HG03135 (cell line): ENCODE measurements around the gene KCNG2.
"Not testable (repeated sequence)": the region's sequence is repeated elsewhere in the genome, so short reads cannot be mapped to it uniquely, and the experiment has no call there.

Experiments
- ATAC-seq: cut with Tn5 transposase; IDR thresholded peaks from one replicate; pipeline ENCODE4 v1.9.1; 2021; ENCODE audit warnings: mild to moderate bottlenecking, moderate library complexity; ENCODE audit not compliant: unreplicated experiment

Gene KCNG2

DNA sequence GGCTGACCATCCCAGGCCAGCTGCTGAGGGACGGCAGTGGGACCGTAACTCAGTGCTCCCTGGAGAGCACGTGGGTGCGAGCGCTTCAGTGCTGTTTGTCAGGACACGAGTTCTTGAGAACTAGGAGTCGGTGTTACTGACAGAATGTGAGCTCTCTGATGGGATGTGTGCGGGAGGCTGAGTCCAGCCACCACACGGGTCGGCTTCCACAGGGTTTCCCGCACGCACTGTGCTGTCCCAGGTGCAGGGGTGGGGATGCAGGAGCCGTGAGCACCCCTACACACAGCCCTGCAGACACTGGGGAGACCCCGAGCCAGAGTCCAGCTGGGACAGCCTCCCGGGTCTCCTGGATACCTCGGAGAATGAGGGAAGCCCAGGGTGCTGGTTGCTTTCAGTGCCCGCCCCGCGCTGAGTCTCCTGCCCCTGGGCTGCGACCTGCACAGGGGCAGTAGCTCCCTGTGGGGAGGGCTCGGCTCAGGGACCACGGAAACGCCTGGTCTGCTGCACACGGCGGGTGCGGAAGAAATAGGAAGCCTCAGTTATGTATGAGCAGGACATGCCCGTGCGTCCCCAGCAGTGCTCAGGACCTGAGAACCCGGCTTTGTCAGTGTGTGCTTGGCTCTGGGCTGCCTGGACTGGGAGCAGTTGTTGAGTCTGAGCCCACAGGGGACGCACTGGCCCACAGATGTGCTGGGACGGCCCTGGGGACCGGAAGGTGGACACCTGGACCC is 71.2 kb downstream of the KCNG2 start:
- ATAC-seq = no peak

DNA sequence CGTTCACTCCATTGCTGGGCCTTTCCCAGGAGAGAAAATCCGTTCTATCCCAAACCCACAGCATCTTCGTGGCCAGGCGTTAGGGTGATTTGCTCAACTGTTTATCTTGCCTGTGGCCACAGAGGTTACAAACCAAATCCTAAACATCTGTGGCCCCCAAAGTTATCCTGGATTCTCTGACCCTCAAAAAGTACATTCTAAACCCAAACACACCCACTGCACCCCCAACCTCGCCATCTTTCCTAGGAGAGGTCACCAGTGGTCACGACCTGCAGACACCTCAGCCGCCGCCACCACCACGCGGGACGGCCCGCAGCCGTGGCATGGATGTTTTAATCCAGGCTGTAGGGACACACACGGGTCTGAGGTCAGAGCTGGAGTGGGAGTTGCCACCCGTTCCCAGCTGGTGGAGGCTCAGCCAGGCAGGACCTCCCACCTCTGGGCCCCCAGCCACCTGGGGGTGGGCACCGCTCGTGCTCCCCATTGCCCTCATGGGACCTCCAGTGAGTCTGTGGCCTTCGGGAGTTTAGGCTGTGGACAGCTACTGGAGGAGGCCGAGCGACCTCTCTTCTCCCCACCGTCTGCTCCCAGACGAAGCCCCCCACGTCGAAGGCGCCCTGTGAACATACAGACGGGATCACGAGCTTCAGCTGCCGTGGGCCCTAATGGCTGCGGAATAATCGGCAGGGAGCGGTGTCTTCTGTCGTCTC is 72.0 kb downstream of the KCNG2 start:
- ATAC-seq = no peak

DNA sequence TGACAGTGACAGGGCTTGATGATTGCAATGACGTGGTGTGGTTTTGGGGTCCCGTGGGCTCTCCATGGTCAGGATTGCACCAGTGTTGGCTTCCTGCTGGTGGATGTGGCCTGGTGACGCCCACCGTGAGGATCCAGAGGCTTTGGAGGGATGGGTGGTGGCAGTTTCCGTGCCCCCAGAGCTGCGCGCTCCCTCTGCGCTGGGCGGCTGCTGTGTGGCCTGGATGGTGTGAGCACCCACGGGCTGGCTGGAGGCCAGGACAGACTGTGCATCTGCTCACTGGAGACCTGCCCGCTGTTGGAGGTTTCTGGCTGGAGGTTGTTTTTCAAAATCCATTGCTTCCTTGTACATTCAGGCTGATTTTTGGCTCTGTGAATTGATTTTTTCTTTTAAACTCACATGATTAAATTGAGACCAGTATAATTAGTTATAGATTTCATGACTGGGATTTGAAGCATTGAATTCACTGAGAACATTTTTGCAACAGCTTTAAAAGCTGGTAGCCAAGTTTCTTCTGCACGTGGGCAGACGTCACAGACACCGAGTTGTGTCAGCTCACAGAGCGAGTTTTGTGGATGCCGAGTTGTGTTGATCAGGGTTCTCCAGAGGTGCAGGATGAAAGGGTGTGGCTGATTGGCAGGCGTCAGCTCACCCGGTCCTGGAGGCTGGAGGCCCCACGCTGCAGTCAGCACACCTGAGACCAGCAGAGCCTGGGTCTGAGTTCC is 72.7 kb downstream of the KCNG2 start:
- no peak for ATAC-seq

DNA sequence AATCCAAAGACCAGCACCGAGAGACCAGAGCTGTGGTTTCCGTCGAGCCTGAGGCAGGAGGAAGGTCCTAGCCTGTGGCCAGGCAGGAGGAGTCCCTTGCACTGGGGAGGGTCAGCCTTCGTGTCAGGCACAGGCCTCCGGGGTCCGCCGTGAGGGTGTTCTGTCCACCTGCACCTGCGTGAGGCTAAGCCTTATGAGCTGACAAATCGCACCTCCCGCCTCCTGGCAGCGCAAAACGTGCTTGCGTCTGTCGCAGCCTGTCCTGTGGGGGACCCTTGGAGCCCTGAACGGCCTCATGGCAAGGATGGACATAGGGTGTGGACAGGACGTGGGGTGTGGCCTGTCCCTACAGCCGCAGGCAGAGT is 73.3 kb downstream of the KCNG2 start:
- ATAC-seq = no peak

DNA sequence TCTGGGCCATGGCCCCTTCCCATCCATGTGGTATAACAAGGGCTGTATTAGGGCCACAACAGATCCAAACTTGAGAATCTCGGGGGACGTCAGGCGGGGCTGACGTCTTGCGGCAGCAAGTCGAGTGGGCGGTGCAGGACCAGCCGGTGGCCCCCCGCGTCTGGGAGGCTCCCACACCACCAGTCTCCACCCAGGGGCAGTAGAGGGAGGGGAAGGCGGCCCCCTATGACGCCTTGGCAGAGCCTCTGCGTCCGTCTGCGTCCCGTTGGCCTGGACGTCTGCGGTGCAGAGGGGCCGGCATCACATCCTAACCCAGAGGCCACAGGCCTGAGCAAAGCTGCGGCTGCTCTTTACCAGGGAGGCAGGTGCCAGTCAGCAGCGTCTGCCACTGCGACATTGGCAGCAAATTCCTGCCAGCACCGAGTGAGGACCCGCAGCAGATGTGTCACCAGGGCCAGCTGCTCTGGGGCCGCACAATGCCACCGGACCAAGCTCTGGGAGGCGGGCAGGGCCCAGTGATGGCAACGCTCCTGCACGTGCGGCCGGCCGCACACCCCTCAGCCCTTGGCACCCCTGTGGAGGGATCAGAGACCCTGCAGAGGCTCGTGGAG is 73.8 kb downstream of the KCNG2 start:
- ATAC-seq = no peak

DNA sequence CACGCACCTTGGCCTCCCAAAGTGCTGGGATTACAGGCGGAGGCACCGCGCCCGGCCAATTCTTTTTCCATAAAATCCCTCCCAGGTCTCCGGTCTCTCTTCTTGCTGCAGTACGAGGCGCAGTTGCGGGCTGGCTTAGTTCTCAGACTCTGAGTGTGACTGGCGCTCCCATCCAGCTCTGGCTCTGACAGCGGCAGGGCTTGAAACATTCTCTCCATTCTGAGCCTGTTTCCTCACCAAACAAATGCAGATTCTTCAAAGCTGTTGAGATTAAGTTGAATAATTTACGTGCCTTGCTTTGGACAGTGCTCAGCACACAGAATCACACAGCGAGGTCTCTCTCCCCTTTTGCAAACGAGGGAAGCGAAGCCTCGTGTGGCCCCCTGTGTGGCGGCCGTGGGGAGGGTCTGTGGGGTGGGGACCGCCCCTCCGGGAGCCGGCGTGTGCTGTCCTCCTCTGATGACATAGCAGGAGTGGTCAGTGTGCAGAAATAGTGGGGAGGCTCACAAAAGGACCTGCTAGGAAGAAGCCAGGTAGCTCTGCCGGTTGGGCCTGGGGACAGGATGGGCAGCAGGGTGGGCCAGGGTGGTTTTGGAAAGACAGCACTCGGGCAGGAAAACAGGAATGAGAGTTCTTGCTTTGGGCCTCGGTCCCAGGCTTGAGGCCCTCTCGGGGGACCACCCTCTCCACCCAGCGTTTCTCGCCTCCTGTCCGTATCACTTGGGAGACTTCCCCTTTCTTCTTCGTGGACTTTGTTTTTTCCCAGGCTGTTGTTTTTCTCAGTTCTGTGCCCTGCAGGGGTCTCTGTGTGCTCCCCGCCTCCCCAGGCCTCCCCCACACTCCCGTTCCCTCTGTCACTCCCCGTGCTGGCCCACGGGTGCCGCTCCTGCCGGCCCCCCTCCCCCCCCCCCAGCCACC is 75.0 kb downstream of the KCNG2 start:
- no peak for ATAC-seq

DNA sequence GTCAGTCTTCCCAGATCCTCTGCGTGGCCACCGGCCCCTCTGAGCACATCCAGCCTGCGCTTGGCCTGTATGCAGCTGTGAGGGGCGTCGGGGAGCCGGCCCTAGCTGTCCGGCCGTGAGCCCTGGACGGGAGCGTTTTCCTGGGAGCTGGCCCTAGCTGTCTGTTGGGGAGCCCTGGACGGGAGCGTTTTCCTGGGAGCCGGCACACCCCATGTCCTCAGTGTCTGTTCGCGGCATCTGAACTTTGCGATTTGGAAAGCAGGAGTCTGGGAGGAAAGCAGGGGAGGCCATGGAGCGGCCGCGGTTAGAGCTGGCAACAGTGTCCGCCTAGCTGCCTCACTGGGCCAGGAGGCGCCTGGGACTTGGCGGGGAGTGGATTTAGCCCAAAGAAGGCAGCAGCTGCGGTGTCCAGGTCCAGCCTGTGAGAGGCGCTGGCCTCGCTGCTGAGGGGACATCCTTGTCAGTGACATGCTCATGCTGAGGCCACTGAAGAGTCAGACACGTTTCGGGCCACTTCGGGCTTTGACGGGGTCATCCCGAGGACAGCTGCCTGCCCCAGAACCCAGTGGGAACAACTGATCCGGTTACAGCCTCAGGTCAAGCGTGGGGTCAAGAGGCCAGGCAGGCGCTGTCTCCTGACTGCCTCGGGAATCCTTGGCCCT is 75.8 kb downstream of the KCNG2 start:
- ATAC-seq = no peak

DNA sequence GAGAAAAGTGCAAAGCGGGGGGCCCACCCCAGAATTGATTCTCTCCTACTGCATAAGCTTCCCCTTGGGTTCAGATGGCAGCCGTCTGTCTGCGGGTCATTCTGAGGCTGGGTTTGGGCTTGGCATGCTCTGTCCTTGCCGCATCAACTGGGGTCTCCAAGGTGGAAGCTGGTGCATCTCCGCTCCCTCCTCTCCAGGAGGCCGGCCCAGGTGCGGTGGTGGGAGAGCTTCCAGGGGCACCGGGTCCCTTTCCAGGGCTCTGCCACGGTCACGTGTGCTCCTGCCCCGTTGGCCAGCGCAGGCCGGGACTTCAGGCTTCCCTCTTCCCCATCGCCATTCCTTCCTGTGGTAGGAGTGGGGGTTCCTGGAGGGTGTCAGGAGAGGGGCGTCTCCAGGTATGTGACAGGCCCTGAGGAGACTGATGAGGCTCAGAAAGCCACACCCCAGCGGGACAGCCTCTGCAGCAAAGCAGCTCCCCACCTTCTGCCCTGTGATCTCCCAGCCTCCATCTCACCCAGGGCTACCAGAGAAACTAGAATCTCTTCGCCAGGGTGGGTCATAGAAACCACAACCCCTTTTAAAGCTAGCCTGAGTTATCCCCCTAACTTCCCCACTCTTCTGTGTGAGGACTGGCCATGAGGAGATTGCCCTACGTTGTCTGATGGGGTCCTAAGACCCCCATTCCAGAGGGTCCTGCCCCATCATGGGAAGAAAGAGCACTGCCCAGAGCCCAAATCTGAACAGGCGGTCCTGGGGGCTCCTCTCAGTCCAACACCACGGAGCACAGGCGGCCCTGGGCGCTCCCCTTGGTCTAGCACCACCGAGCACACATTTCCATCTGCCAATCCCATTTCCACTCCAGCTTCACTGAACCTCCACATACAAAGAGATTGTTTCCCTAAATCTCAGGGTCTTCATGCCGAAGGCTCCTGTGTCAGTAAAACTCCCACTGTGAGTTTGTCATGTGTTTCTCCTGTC is 77.1 kb downstream of the KCNG2 start:
- no peak for ATAC-seq

DNA sequence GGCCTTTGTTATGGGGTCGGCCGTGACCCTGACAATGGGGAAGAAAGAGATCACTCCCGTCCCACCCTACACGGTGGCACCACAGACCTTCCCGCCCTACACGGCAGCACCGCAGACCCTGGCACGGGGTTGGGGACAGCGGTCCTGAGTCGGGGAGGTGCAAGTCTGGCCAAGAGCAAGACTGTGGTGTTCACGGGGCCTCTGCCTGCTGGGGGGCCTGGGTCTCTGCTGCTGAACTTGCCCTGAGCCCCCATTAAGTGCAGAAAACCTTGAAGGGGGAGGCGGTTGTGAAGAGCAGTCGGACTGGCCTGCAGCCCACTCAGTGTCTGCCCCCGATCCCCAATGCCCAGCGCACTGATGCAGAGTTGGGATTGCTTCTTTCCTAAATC is 77.8 kb downstream of the KCNG2 start:
- ATAC-seq = no peak

DNA sequence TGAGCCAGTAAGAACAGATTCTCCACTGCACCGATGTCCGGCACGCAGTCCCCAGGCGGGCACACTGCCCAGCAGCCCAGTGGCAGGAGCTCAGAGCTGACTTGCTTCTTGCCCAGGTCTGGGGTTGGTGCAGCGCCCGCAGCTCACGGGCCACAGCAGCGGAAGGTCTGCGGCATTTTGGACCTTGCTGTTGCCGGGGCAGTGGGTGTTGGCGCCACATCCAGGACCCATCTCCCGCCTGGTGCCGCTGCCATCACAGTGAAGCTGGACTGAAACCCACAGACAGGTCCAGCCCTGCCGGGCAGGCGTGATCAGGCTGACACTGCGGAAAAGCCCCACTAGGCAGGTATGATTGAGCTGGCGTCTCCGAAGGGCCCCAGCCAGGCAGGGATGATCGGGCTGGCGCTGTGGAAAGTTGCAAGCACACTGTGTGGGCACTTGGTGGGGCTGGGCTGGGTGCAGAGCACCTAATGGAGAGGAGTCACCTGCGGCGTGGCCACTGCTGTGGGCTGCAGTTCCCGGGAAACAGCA is 78.3 kb downstream of the KCNG2 start:
- ATAC-seq = no peak

DNA sequence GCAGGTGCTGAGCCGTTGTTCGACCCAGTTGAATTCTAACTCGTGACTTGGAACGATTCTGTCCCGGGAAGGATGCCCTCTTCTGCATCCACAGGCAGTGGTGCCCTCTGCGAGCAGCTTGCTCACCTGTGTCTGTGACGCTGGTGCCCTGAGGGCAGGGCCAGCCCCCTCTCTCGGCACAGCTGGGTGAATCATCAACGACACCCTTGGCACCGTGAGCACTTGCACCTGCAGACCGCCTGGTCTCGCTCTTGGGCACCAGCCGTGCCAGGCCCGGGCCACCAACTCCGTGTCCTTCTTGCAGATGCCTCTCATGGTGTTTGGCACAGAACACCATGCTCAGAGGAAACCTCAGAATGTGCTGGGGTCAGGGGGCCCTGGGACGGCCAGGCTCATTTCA is 78.8 kb downstream of the KCNG2 start:
- no peak for ATAC-seq

DNA sequence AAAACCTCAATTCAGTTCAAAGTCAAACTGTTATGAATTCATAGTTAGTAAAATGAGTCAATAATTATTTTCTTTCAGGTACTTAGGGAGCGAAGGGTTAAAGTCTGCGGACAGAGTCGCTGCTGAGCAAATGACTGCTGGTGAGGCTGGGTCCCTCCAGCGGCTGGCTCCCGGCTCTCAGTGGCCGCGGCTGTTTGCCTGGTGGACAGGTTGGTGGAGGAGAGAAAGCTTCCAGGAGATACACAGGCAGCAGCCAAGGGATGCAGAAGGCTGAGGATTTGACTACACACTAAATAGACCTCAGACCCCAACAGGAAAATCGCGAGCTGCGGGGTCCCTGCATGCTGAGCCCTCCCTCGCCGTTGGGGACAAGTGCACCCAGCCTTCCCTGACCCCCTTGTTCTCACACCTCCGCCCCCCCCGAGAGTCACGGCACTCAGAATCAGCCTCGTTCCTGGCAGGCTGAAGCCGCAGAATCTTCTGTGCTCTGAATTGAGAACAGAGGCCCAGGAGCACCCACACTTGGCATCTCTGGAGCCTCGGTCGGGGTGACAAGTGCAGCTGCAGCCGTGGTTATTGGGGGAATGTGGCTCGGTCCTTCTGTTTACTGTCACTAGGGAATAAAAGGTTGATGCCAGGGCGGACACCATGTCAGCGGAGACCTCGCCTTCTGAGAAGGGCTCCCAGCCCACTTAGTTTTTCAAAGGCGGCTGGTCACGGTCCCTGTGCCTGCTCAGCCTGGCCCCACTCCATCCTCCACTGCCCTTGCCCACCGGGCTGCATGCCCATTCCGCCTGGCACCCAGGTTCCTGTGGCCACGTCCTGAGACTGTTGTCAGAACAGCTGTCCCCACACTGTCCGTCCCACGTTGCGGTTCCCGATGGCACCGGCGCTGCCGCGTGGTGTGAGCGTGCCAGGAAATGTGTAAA is 79.7 kb downstream of the KCNG2 start:
- ATAC-seq = no peak

DNA sequence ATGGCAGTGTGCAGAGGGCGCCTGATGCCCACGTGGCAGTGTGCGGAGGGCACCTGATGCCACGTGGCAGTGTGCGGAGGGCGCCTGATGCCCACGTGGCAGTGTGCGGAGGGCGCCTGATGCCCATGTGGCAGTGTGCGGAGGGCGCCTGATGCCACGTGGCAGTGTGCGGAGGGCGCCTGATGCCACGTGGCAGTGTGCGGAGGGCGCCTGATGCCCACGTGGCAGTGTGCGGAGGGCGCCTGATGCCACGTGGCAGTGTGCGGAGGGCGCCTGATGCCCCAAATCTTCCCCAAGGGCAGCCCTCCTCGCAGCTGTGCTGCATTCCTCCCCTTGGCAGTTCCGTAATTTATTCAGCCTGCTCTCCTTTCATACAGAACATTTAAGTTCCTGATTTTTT is 80.5 kb downstream of the KCNG2 start:
- not testable (repeated sequence) for ATAC-seq

DNA sequence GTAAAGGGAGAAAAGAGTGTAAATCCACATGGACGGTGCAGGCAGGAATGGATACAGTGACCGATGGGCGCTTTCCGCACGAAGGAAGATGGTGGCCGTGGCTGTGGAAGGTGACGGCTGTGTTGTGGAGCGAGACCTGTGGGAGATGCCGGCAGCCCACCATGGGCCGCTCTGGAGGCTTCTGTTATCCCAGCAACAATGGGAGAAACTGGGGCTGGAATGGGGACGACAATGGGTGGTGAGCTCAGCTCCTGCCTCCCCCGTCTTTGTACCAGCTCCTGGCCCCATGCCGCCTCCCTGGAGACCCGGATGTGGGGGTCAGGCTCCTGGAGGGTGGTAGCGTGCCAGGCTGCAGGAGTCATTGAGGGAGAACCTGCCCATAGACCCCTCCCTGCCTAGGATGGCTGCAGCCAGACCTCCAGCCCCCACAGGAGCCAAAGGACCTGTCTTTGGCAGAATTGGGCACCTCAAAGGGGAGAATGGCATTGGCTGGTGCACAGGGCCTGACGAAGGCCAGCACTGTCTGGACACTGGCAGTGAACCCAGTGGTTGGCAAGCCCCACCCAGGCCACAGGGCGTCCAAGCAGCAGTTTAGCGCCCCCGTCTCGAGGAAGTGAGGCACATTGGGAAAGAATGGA is 81.1 kb downstream of the KCNG2 start:
- no peak for ATAC-seq

DNA sequence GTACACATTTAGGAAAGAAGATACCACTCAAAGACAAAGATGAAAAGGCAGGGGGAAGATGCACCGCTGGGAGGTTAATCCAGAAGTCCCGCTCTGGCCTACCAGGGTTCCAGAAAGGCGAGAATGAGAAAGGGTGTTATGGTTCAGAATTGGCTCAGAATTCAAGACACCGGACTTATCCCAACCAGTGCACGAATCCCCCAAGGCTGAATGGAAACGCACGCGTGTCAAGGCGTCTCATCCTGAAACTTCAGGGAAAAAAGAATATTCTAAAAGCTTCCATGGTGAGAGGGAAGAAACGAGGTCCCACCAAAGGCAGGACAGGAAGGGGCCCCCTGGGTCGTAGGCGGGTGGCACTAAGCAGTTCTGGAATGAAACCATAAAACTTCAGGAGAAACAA is 81.8 kb downstream of the KCNG2 start:
- ATAC-seq = no peak

DNA sequence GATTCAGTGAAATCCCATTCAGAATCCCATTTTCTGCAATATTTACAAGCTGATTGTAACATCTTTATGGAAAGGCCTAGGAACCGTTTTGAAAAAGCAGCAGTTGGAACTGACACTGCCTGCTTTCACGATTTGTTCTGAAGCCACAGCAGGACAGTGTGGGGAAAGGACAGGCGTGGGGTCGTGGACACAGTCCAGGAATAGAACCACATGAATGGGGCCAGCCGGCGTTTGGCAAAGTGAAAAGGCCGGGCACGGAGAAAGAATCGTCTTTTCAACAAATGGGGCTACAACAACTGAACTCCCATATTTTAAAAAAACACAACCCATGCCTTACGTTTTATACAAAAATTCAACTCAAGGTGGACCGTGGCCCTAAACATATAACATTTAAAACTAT is 84.0 kb downstream of the KCNG2 start:
- ATAC-seq = no peak
